Activated T-helper 1 cell treated with anti-CD3 and anti-CD28 coated beads, Interleukin-2, amount 50 U/mL, for 16 hours (primary cell): ENCODE data around the gene SPATS2.

Experiments used
- DNase-seq, 2 donors: peaks; one replicate each; pipeline ENCODE4 v3.0.0-alpha.2; 2020; ENCODE audit warnings: low read depth in 1 of 2, low spot score in 1 of 2

Gene SPATS2

GRCh38 chr12:49553512-49554088 lies 186.3 kb downstream of the SPATS2 start:
- DNase-seq: no peak

- no peak for DNase-seq
Observed at GRCh38 chr12:49554266-49554665, 187.0 kb downstream of the SPATS2 start.

DNA sequence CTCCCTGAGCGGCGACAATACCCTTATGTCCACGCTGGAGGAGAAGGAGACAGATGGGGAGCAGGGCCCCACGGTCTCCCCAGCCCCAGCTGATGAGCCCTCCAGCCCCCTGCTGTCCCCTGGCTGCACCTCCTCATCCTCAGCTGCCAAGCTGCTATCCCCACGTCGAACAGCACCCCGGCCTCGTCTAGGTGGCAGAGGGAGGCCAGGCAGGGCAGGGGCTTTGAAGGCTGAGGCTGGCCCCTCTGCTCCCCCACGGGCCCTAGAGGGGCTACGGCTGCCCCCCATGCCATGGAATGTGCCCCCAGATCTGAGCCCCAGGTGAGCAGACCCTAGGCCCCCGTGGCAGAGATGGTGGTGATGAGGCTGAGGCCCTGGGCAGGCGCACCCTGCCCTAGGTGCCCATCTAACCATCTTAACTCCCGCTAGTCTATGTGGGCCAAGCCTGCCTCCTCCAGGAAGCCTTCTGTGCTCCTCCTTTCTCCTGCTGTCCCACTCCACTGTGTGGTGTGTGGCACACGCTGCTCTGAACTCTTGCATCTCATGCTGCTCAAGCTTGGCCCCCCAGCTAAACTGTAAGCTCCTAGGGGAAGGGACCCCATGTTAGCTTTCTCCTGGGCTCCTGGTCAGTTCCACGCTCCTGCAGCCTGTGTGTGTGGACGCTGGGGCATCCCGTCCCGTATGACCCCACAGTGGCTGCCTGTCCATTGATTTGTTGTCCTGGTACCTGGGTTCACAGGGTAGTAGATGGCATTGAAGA lies 188.5 kb downstream of the SPATS2 start:
- no peak for DNase-seq

DNA sequence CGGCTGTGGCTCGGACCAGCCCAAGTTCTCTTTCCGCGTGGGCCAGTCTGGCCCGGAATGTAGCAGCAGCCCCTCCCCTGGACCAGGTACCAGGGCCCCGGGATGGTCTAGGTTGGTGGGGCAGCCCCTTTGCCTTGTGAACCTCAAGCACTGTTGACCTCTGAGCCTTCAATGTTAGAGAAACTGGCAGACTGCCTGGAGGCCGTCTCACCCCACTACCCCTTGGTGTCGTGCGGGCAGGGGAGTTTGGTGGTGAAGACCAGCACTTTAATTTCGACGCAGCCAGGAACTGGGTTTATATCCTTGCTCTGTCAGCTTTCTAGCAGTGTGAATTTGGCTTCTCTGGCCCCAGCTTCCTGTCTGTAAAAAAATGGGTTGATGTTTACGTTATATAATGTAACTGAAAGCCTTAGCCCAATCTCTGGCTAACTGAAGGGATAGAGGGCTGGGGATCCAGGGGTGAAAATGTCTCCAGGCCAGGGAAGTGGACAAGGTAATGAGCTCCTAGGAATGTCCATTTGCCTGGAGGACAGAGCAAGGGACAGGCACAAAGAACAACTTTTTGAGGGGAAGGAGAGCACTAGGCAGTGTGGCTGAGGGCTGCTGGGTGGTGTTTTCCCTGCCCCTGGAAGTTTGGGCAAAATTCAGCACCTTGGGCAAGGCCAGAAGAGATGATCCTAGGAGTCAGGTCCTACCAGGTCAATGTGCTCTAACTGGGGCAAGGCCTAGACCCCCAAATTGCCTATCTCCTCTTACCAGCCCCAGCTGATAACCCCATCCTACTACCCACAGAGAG lies 189.3 kb downstream of the SPATS2 start:
- no peak for DNase-seq

DNA sequence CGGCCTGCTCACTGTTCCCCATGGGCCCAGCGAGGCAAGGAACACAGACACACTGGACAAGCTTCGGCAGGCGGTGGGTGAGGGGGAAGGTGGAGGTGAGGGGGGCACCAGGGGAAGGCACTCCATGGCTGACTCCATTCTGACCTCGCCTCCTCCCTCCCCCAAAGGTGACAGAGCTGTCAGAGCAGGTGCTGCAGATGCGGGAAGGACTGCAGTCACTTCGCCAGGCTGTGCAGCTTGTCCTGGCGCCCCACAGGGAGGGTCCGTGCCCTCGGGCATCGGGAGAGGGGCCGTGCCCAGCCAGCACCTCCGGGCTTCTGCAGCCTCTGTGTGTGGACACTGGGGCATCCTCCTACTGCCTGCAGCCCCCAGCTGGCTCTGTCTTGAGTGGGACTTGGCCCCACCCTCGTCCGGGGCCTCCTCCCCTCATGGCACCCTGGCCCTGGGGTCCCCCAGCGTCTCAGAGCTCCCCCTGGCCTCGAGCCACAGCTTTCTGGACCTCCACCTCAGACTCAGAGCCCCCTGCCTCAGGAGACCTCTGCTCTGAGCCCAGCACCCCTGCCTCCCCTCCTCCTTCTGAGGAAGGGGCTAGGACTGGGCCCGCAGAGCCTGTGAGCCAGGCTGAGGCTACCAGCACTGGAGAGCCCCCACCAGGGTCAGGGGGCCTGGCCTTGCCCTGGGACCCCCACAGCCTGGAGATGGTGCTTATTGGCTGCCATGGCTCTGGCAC lies 190.1 kb downstream of the SPATS2 start:
- DNase-seq: no peak

DNA sequence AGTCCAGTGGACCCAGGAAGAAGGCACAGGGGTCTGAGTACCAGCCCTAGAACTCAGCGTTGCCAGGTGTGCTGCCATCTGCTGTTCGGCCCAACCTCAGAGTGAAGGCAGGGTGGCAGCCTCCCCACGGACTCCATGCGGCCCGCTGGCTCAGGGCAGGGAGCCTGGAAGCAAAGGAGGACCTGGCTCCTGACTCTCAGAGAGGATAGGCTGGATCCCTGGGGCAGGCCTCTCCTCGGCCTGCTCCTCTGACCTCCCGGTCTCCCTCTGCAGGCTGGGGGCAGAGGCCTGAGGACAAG lies 190.6 kb downstream of the SPATS2 start:
- no peak for DNase-seq

DNA sequence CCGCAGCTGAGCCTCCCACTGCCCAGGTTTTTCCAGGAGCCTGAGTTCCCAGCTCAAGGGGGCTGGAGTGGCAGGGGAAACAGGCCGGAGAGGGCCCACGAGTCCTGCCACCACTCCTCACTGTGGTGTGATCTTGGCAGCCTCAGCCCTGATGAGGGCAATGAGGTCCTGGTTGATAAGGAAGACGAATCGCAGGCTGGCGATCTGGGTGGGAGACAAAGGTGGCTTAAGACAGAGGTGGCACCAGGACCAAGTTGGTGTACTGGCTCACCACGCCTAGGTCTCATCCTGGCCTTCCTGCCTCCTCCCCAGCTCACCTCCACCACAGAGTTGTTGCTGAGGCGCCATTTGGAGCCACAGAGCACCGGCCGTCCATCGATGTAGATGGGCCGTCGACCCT lies 191.3 kb downstream of the SPATS2 start:
- DNase-seq: no peak

DNA sequence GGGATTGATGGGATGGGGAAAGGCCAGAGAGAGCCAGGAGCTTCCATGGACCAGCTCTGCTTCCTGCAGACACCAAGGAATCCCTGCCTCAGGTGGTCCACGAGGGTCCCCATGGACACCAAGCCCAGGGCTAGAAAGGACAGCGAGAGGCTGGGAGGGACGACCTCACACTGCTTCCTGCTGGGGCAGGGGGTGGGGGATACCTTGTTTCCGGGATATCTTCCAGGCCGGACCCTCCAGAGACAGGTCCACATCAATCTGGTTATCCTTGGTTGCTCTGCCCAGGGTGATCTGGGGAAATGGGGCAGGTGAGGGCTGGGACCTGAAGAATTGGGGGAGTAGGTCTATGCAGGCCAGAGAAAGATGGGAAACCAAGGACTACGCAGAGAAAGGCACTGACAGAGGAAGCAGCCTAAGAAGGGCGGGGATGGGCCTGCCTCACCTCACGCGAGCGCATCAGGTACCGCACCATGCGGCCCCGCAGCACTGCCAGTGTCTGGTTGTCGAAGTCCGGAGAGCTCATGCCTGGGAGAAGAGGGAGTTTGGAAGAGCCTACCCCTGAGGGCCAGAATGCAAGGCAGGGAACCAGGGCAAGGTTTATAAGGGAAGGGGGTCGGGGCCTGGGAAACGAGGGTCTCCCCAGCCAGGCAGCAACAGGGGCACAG lies 191.9 kb downstream of the SPATS2 start:
- DNase-seq: no peak

GRCh38 chr12:49560695-49561094 lies 193.4 kb downstream of the SPATS2 start:
- no peak for DNase-seq

GRCh38 chr12:49562233-49562632 lies 195.0 kb downstream of the SPATS2 start:
- DNase-seq: no peak

- no peak for DNase-seq
Observed at GRCh38 chr12:49562831-49563230, 195.6 kb downstream of the SPATS2 start.

- no peak for DNase-seq
Observed at GRCh38 chr12:49563951-49564685, 196.9 kb downstream of the SPATS2 start.

GRCh38 chr12:49564686-49565405 lies 197.6 kb downstream of the SPATS2 start:
- DNase-seq: no peak

- no peak for DNase-seq
Observed at GRCh38 chr12:49565406-49566265, 198.4 kb downstream of the SPATS2 start.

GRCh38 chr12:49566361-49566760 lies 199.1 kb downstream of the SPATS2 start:
- no peak for DNase-seq

DNA sequence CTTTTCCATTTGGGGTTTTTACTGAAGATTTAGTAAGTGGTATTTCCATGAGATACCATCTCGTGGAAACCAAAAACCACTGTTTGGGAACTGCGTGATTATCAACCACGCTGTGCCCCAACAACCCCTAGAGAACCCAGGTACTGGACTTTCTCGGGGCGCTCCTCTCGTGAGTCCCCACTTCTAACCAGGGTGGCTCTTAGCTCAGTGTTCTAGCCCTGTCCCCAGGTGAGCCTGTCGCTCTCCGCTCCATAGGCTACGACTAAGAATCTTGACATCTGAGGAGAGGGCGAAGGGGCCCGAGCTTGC lies 200.0 kb downstream of the SPATS2 start:
- no peak for DNase-seq

GRCh38 chr12:49567611-49568441 lies 200.6 kb downstream of the SPATS2 start, which contains the start of gene MCRS1:
TSS of gene MCRS1 (minus strand) at chr12:49568142. CDS start at chr12:49566731, 1,411 bp downstream.
- peak; percentile 75 to 81 for DNase-seq
